ENCODE results near the gene ECD. TPM values are rescaled to one million over a fixed set of nuclear protein-coding genes. Genes with fewer than 3 reads are reported as not detected.

The ECD gene
- total RNA-seq, 1 experiment from 2014 or later, result 25.4 TPM

DNA sequence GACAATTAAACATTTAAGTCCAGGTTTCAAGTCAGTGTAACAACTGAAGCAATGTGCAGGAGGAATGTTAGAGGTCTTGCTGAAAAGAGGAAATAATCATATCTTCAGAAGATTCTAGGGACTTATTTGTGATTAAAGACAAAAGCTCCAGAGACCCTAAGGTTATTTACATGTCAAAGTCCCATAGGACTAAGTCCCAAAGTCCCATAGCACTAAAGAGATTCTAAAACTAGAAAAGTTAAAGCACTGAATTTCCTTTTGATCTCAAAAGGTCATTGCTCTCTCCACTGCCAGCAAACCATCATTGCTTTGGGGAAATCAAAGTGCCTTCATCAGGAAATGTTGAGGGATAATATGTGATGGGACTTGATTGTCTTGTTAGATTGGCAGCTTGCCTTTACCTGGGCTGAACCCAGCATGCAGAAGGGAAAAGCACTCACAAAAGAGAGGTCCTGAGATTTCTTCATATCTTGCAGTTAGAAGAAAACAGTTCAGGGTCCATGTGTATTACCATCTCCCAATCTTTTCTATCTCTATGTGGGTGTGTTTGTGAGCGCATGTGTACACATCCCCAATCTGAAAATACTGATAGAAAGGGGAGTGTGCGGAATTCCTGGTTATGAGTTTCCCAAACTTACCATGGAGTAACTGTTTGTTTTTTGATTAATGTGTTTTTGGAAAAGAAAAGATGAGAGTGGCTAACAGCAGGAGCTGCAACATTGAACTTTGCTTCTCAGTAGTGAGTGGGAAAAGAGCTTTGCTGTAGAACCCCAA lies 35.7 kb downstream of the ECD start:
- POLR2A ChIA-PET, result interaction anchor here (0.6 kb wide), 1 partner anchor 10 kb away, joined by 3 read pairs; no protein-coding TSS in a partner anchor
- H3K4me3 ChIP-seq (replicated peaks in 1 of 2; ENCODE audit: low read depth in 1 of 2, low read length in 2 of 2), result no peak overlapping the region
- H2AFZ ChIP-seq (ENCODE audit: low read depth, low read length, poor library complexity, severe bottlenecking), result no peak overlapping the region
- TSS peak; percentile 18 for BruUV-seq (replicated peaks)
- H4K20me1 ChIP-seq (ENCODE audit: insufficient read depth), result no peaks in the 10 kb centered on the region
- RAD21 ChIA-PET (ENCODE audit: low non-redundant PET in 1 of 2, low total read pairs in 2 of 2, uncharacterized antibody in 2 of 2, unreplicated experiment in 2 of 2), result no interaction called here
- no peak overlapping the region for H3K27ac ChIP-seq (ENCODE audit: low read depth, low read length)
- no peak for ATAC-seq
- H3K4me2 ChIP-seq (ENCODE audit: low read length), result no peak overlapping the region
- H3K27me3 ChIP-seq (ENCODE audit: insufficient read depth, low read length), result no peaks in the 10 kb centered on the region
- CTCF ChIA-PET, result no interaction called here
- no peaks in the 10 kb centered on the region for H3K4me1 ChIP-seq (ENCODE audit: control insufficient read depth in 1 of 2, insufficient read depth in 2 of 2, low read length in 2 of 2)
- H3K9me3 ChIP-seq (ENCODE audit: control insufficient read depth in 1 of 2, insufficient read depth in 1 of 2, low read depth in 1 of 2, low read length in 2 of 2), result no peaks in the 10 kb centered on the region
- DNase-seq (ENCODE audit: low read depth, low spot score), result no peak
- H3K79me2 ChIP-seq (ENCODE audit: insufficient read depth, low read length), result no peaks in the 10 kb centered on the region; the same call in 1 of the 2 replicates
- TF ChIP-seq POLR2AphosphoS5 (IDR thresholded peaks at IDR 0.05; ENCODE audit: low read depth, low read length), result no peak
- no peak for TF ChIP-seq JUND (IDR thresholded peaks at IDR 0.05)
- no peak overlapping the region for H3K9ac ChIP-seq (ENCODE audit: low read length)
- H3K36me3 ChIP-seq (ENCODE audit: control insufficient read depth in 1 of 2, insufficient read depth in 2 of 2, low read length in 2 of 2), result peaks cover 40 to 60% of the 10 kb centered on the region in 2 experiments
- no peaks in the 10 kb centered on the region for H3K9me2 ChIP-seq (ENCODE audit: insufficient read depth)
- intact Hi-C loops (cut with micrococcal nuclease), result no loop called here

- Histone ChIP-seq H3K27ac (ENCODE audit: low read depth, low read length) (no peak overlapping the region), H3K9me3 (ENCODE audit: control insufficient read depth in 1 of 2, insufficient read depth in 1 of 2, low read depth in 1 of 2, low read length in 2 of 2) (no peaks in the 10 kb centered on the region), H3K79me2 (ENCODE audit: insufficient read depth, low read length) (no peaks in the 10 kb centered on the region; the same call in 1 of the 2 replicates), H3K36me3 (ENCODE audit: control insufficient read depth in 1 of 2, insufficient read depth in 2 of 2, low read length in 2 of 2) (peaks cover 40 to 53% of the 10 kb centered on the region in 2 experiments), H3K9ac (ENCODE audit: low read length) (no peak overlapping the region), H3K4me3 (replicated peaks in 1 of 2; ENCODE audit: low read depth in 1 of 2, low read length in 2 of 2) (no peak overlapping the region), H3K9me2 (ENCODE audit: insufficient read depth) (no peaks in the 10 kb centered on the region), H3K27me3 (ENCODE audit: insufficient read depth, low read length) (no peaks in the 10 kb centered on the region), H3K4me1 (ENCODE audit: control insufficient read depth in 1 of 2, insufficient read depth in 2 of 2, low read length in 2 of 2) (no peaks in the 10 kb centered on the region), H4K20me1 (ENCODE audit: insufficient read depth) (no peaks in the 10 kb centered on the region), H3K4me2 (ENCODE audit: low read length) (no peak overlapping the region), H2AFZ (ENCODE audit: low read depth, low read length, poor library complexity, severe bottlenecking) (no peak overlapping the region)
- ChIA-PET CTCF (no interaction called here), RAD21 (ENCODE audit: low non-redundant PET in 1 of 2, low total read pairs in 2 of 2, uncharacterized antibody in 2 of 2, unreplicated experiment in 2 of 2) (no interaction called here), POLR2A (interaction anchor here (0.6 kb wide), 1 partner anchor 9 kb away, joined by 3 read pairs; no protein-coding TSS in a partner anchor)
- no peak for DNase-seq (ENCODE audit: low read depth, low spot score)
- BruUV-seq (replicated peaks), result no TSS peak
- TF ChIP-seq REST (IDR thresholded peaks at IDR 0.05; ENCODE audit: low read depth) (no peak), YY1 (IDR thresholded peaks at IDR 0.05; ENCODE audit: extremely low read depth, insufficient replicate concordance, low read depth, low read length) (no peak)
- TF ChIP-seq, protein P1, sequence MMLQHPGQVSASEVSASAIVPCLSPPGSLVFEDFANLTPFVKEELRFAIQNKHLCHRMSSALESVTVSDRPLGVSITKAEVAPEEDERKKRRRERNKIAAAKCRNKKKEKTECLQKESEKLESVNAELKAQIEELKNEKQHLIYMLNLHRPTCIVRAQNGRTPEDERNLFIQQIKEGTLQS (IDR thresholded peaks at IDR 0.05), result no peak
- no peak for ATAC-seq
- intact Hi-C loops (cut with micrococcal nuclease), result no loop called here
These were observed 36.5 kb downstream of the ECD start for GRCh38 chr10:73131301-73131700.

Measured in HCT116 (cell line).